Transverse colon (tissue), 4 donors: ENCODE results near the gene SCD. TPM values are rescaled to one million over a fixed set of nuclear protein-coding genes. Genes with fewer than 3 reads are reported as not detected.

ENCODE experiments used
- DNase-seq: peaks from one replicate; pipeline ENCODE4 v3.0.0-alpha.2; 2019
- H3K27ac ChIP-seq, 4 donors: fragments of 200-600 bp; sonication (generic); 2 replicates each; pipeline ENCODE4 v1.5.1; 2016 to 2018; ENCODE audit warnings: inconsistent platforms in 4 of 4
- H3K27me3 ChIP-seq: fragments of 200-600 bp; sonication (generic); 2 replicates; pipeline ENCODE4 v1.5.1; 2017; ENCODE audit warnings: inconsistent platforms
- H3K36me3 ChIP-seq, 4 donors: fragments of 200-600 bp; sonication (generic); 2 replicates each; pipeline ENCODE4 v1.5.1; 2017 to 2019; ENCODE audit warnings: inconsistent platforms in 4 of 4
- H3K4me1 ChIP-seq, 4 donors: fragments of 200-600 bp; sonication (generic); 2 replicates each; pipeline ENCODE4 v1.5.1; 2017 to 2020; ENCODE audit warnings: inconsistent platforms in 4 of 4
- H3K4me3 ChIP-seq, 4 donors: fragments of 200-600 bp; sonication (generic); 1 replicate in 1 of 4; 2 replicates in 3 of 4; pipeline versions ENCODE4 v1.5.1 to v1.6.1; 2017 to 2019; ENCODE audit warnings: inconsistent platforms in 4 of 4
- H3K9me3 ChIP-seq, 2 donors: fragments of 200-600 bp; sonication (generic); 2 replicates each; pipeline ENCODE4 v1.5.1; 2017 to 2019; ENCODE audit warnings: inconsistent platforms in 2 of 2
- CTCF ChIP-seq, 5 experiments: fragments of 200-600 bp in 3 of 5; fragments of 450-650 bp in 2 of 5; sonication (generic) in 3 of 5; IDR thresholded peaks; 1 replicate in 2 of 5; 2 replicates in 3 of 5; pipeline ENCODE4 v1.5.1; 2016 to 2017; ENCODE audit warnings: antibody characterized with exemption in 5 of 5, inconsistent platforms in 3 of 5, mild to moderate bottlenecking in 2 of 5, moderate library complexity in 1 of 5
- EP300 ChIP-seq: sonication (generic); formaldehyde crosslinking; IDR thresholded peaks from one replicate; pipeline ENCODE4 v1.6.1; 2017; ENCODE audit warnings: antibody characterized with exemption, low read depth
- POLR2A ChIP-seq: fragments of 450-650 bp; IDR thresholded peaks from one replicate; pipeline ENCODE4 v1.6.1; 2016; ENCODE audit warnings: antibody characterized with exemption, mild to moderate bottlenecking, moderate library complexity
- POLR2AphosphoS5 ChIP-seq, 3 donors: sonication (generic); formaldehyde crosslinking; IDR thresholded peaks; one replicate each; pipeline ENCODE4 v1.6.1; 2016; ENCODE audit warnings: antibody characterized with exemption in 3 of 3
- WGBS, 2 donors: methylation state at CpG; one replicate each; pipeline ENCODE4 v1.1.5; 2018; ENCODE audit warnings: low coverage in 1 of 2; 5-methylcytosine and 5-hydroxymethylcytosine counted together
- in situ Hi-C, 4 donors: fragments of 200-750 bp; cut with MboI; loops; one replicate each; pipeline versions ENCODE4 v1.15.0 to v1.15.1; 2017; ENCODE audit warnings: low sequenced_read_pairs in 3 of 4, low pct_ligation_motif_present in 1 of 4, low pct_unique_long_range_greater_than_20kb in 1 of 4
- intact Hi-C: fragments of 100-400 bp; cut with DNase I; formaldehyde crosslinking; loops from one replicate; pipeline ENCODE4 v1.15.1; 2023; ENCODE audit warnings: low total_unique reads
- total RNA-seq, 4 donors: library from RNA; depleted of rRNA; stranded (reverse); fragments of >200 nt; gene quantifications; one replicate each; pipeline ENCODE4 v1.1.0, GENCODE V29; 2016

SCD gene
- total RNA-seq, 4 donors from 2014 or later = 9.2 to 62.1 (median 21.8) TPM

GRCh38 chr10:100392686-100393003, 45.6 kb downstream of the SCD start:
- WGBS, 2 donors = 90 to 100% methylated on average over 1 of the region's 1 CpG
- in situ Hi-C loops (no loop called here), intact Hi-C loops (no loop called here)
- H3K27ac ChIP-seq = no peak overlapping the region
- no peak for DNase-seq
- no peaks in the 10 kb centered on the region for H3K36me3 ChIP-seq
- no peak for TF ChIP-seq POLR2AphosphoS5 (IDR thresholded peaks at IDR 0.05)
- no peak for TF ChIP-seq POLR2A
- no peak for TF ChIP-seq CTCF (IDR thresholded peaks at IDR 0.05)
- TF ChIP-seq EP300 = no peak
- no peaks in the 10 kb centered on the region for H3K27me3 ChIP-seq
- H3K4me3 ChIP-seq = no peak overlapping the region
- no peaks in the 10 kb centered on the region for H3K9me3 ChIP-seq
- H3K4me1 ChIP-seq = no peaks in the 10 kb centered on the region

GRCh38 chr10:100395626-100396025, 48.6 kb downstream of the SCD start:
- TF ChIP-seq POLR2A (no peak), EP300 (no peak), CTCF (IDR thresholded peaks at IDR 0.05) (no peak), POLR2AphosphoS5 (IDR thresholded peaks at IDR 0.05) (no peak)
- 79 to 94% methylated on average over 2 of the region's 2 CpGs for WGBS, 2 donors
- DNase-seq = no peak
- Histone ChIP-seq H3K4me1 (no peaks in the 10 kb centered on the region), H3K36me3 (no peaks in the 10 kb centered on the region), H3K4me3 (no peak overlapping the region), H3K27ac (no peak overlapping the region), H3K27me3 (no peaks in the 10 kb centered on the region), H3K9me3 (no peaks in the 10 kb centered on the region)
- intact Hi-C loops = no loop called here
- in situ Hi-C loops = no loop called here

DNA sequence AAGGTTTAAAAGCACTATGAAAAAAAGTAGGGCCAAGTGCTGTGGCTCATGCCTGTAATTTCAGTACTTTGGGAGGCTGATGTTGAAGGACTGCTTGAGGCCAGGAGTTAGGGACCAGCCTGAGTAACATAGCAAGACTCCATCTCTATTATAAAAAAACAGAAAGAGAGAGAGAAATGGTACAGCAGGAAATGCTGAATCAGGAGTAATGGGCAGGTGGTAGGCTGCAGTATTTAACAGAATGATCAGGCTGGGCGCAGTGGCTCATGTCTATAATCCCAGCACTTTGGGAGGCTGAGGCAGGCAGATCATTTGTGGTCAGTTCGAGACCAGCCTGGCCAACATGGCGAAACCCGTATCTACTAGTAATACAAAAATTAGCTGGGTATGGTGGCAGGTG, 49.6 kb downstream of the SCD start:
- no peaks in the 10 kb centered on the region for H3K27me3 ChIP-seq
- H3K36me3 ChIP-seq = no peaks in the 10 kb centered on the region
- H3K4me1 ChIP-seq = no peaks in the 10 kb centered on the region
- in situ Hi-C loops = no loop called here
- no peak for DNase-seq
- no peak overlapping the region for H3K4me3 ChIP-seq
- TF ChIP-seq CTCF (IDR thresholded peaks at IDR 0.05) = no peak
- no peak for TF ChIP-seq EP300
- no peak for TF ChIP-seq POLR2AphosphoS5 (IDR thresholded peaks at IDR 0.05)
- no peak for TF ChIP-seq POLR2A
- intact Hi-C loops = no loop called here
- H3K9me3 ChIP-seq = no peaks in the 10 kb centered on the region
- no peak overlapping the region for H3K27ac ChIP-seq
- WGBS, 2 donors = 89 to 100% methylated on average over 1 to 4 of the region's 4 CpGs

GRCh38 chr10:100401631-100402328, 54.7 kb downstream of the SCD start:
- intact Hi-C loops (no loop called here), in situ Hi-C loops (no loop called here)
- no peaks in the 10 kb centered on the region for H3K4me1 ChIP-seq
- no peak for TF ChIP-seq CTCF (IDR thresholded peaks at IDR 0.05)
- TF ChIP-seq POLR2AphosphoS5 (IDR thresholded peaks at IDR 0.05) = no peak
- no peak for TF ChIP-seq POLR2A
- no peak for TF ChIP-seq EP300
- WGBS, 2 donors = 59 to 68% methylated on average over 4 of the region's 4 CpGs
- no peak overlapping the region for H3K4me3 ChIP-seq
- H3K36me3 ChIP-seq = no peaks in the 10 kb centered on the region
- H3K27ac ChIP-seq = no peak overlapping the region
- no peaks in the 10 kb centered on the region for H3K9me3 ChIP-seq
- no peak for DNase-seq
- no peaks in the 10 kb centered on the region for H3K27me3 ChIP-seq
